Loucy (cell line): ENCODE data around the gene ACTRT3.

ENCODE experiments used
- H2AFZ ChIP-seq: fragments of 200-600 bp; sonication (generic); 2 replicates; pipeline ENCODE4 v1.6.0; 2016; ENCODE audit warnings: antibody characterized with exemption, mild to moderate bottlenecking, low read length, moderate library complexity
- H3F3A ChIP-seq: fragments of 200-600 bp; 2 replicates; pipeline ENCODE4 v1.6.0; 2016; ENCODE audit warnings: antibody characterized with exemption, low read depth, mild to moderate bottlenecking
- H3K27me3 ChIP-seq: fragments of 200-600 bp; sonication (generic); 2 replicates; pipeline ENCODE4 v1.6.1; 2014; ENCODE audit warnings: low read length, mild to moderate bottlenecking; ENCODE audit not compliant: insufficient read depth, poor library complexity, severe bottlenecking
- H3K36me3 ChIP-seq: fragments of 200-600 bp; sonication (generic); 2 replicates; pipeline ENCODE4 v1.6.1; 2016; ENCODE audit warnings: low read length; ENCODE audit not compliant: insufficient read depth
- H3K4me1 ChIP-seq: fragments of 200-600 bp; sonication (generic); 2 replicates; pipeline ENCODE4 v1.5.1; 2014; ENCODE audit warnings: low read length, mild to moderate bottlenecking; ENCODE audit not compliant: insufficient read depth, poor library complexity, severe bottlenecking
- H3K4me2 ChIP-seq: fragments of 200-600 bp; sonication (generic); 2 replicates; pipeline ENCODE4 v1.6.0; 2014; ENCODE audit warnings: antibody characterized with exemption, low read length, low read depth, mild to moderate bottlenecking; ENCODE audit not compliant: poor library complexity, severe bottlenecking
- H3K4me3 ChIP-seq: fragments of 200-600 bp; sonication (generic); 2 replicates; pipeline ENCODE4 v1.5.1; 2014; ENCODE audit warnings: low read length, mild to moderate bottlenecking, mixed read lengths; ENCODE audit not compliant: poor library complexity, severe bottlenecking
- H3K79me2 ChIP-seq: fragments of 200-600 bp; sonication (generic); 2 replicates; pipeline ENCODE4 v1.6.1; 2014; ENCODE audit warnings: low read length; ENCODE audit not compliant: insufficient read depth
- H3K9ac ChIP-seq: fragments of 200-600 bp; sonication (generic); 2 replicates; pipeline ENCODE4 v1.6.0; 2014; ENCODE audit warnings: mild to moderate bottlenecking, low read depth, low read length, moderate library complexity; ENCODE audit not compliant: poor library complexity, severe bottlenecking
- H3K9me2 ChIP-seq: fragments of 200-600 bp; sonication (generic); replicated peaks from 2 replicates; pipeline ENCODE4 v1.6.1; 2016; ENCODE audit warnings: low read depth, low read length, mixed read lengths
- H3K9me3 ChIP-seq: fragments of 200-600 bp; sonication (generic); 2 replicates; pipeline ENCODE4 v1.6.1; 2014; ENCODE audit warnings: mild to moderate bottlenecking, antibody characterized with exemption, low read length, low read depth; ENCODE audit not compliant: insufficient read depth
- H4K20me1 ChIP-seq: fragments of 200-600 bp; sonication (generic); 2 replicates; pipeline ENCODE4 v1.6.0; 2014; ENCODE audit warnings: antibody characterized with exemption, low read length, mild to moderate bottlenecking; ENCODE audit not compliant: insufficient read depth, poor library complexity, severe bottlenecking
- EZH2phosphoT487 ChIP-seq: fragments of 200-600 bp; IDR thresholded peaks from 2 replicates; pipeline ENCODE4 v1.6.1; 2018; ENCODE audit warnings: antibody characterized with exemption, mild to moderate bottlenecking, moderate library complexity, borderline replicate concordance
- TF ChIP-seq, protein P1 (sequence below): fragments of 200-600 bp; sonication (generic); conservative IDR thresholded peaks from 2 replicates; pipeline ENCODE4 v1.5.1; 2014; ENCODE audit warnings: mild to moderate bottlenecking, antibody characterized with exemption, low read length

The ACTRT3 gene

DNA sequence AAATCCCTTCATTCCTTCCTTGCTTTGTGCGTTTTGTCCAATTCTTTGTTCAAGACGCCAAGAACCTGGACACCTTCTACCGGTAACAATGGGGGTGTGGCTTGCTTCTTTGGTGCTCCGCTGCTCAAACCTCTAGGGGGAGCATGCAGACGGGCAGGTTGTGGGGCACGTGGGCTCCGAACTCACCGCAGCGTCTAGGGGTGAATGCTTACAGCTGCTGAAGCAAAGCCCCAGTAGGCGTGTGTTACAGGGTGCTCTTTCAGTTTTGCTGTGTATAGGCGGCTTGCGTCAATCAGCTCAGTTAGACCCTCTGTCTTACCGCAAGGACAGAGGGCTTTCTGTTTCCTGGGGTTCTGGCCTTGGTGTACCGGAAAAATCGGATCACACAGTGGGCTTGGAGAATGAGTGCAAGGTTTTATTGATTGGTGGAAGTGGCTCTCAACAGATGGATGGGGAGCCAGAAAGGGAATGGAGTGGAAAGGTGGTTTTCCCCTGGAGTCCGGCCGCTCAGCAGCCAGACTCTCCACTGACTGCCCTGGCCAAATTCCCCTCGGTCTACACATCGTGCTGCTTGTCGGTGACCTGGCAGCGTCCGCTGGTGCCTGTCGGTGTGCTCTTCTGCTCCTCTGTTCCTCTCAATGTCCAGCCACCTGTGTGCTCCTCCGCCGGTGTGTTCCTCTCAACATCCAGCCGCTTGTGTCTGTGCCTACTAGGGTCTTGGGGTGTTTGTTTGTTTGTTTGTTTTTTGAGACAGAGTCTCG is 44.6 kb upstream of the ACTRT3 start:
- Histone ChIP-seq H3K4me3 (peak overlapping the region; percentile 81), H3K9ac (peak overlapping the region; percentile 82), H3K27me3 (no peaks in the 10 kb centered on the region), H3K36me3 (no peaks in the 10 kb centered on the region), H3K9me2 (no peaks in the 10 kb centered on the region), H3K4me1 (peaks cover 31% of the 10 kb centered on the region), H3F3A (no peaks in the 10 kb centered on the region), H3K79me2 (peaks cover 18% of the 10 kb centered on the region), H3K9me3 (no peaks in the 10 kb centered on the region), H2AFZ (peak overlapping the region; percentile 87), H3K4me2 (peak overlapping the region; percentile 92), H4K20me1 (no peaks in the 10 kb centered on the region)
- TF ChIP-seq EZH2phosphoT487, result no peak
- TF ChIP-seq, protein P1, sequence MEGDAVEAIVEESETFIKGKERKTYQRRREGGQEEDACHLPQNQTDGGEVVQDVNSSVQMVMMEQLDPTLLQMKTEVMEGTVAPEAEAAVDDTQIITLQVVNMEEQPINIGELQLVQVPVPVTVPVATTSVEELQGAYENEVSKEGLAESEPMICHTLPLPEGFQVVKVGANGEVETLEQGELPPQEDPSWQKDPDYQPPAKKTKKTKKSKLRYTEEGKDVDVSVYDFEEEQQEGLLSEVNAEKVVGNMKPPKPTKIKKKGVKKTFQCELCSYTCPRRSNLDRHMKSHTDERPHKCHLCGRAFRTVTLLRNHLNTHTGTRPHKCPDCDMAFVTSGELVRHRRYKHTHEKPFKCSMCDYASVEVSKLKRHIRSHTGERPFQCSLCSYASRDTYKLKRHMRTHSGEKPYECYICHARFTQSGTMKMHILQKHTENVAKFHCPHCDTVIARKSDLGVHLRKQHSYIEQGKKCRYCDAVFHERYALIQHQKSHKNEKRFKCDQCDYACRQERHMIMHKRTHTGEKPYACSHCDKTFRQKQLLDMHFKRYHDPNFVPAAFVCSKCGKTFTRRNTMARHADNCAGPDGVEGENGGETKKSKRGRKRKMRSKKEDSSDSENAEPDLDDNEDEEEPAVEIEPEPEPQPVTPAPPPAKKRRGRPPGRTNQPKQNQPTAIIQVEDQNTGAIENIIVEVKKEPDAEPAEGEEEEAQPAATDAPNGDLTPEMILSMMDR, result peak; percentile 74

DNA sequence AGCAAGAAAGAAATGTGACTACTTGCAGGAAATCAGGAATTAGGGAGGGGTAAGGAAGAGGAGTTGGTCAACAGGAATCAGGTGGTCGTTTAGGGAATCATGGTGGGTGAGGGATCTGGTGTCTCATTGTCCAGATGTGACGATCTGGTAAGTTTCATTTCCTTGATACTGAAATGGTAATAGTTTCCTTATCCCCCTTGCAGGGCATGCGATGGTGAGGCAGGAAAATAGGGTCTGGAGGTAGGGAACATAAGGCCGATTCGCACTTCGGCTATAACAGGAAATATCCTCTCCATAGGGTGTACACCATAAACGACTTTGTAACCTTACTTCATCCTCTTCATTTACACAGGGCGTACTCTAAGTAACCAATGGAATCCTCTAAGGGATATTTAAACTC is 43.9 kb upstream of the ACTRT3 start:
- Histone ChIP-seq H3K9me2 (no peaks in the 10 kb centered on the region), H3K4me3 (peak overlapping the region; percentile 81), H3K4me1 (peaks cover 37% of the 10 kb centered on the region), H4K20me1 (no peaks in the 10 kb centered on the region), H3K36me3 (no peaks in the 10 kb centered on the region), H3K9ac (peak overlapping the region; percentile 82), H2AFZ (peak overlapping the region; percentile 87), H3K27me3 (no peaks in the 10 kb centered on the region), H3K79me2 (peaks cover 18% of the 10 kb centered on the region), H3K9me3 (no peaks in the 10 kb centered on the region), H3K4me2 (peak overlapping the region; percentile 92), H3F3A (no peaks in the 10 kb centered on the region)
- TF ChIP-seq, protein P1, result no peak
- TF ChIP-seq EZH2phosphoT487, result no peak

DNA sequence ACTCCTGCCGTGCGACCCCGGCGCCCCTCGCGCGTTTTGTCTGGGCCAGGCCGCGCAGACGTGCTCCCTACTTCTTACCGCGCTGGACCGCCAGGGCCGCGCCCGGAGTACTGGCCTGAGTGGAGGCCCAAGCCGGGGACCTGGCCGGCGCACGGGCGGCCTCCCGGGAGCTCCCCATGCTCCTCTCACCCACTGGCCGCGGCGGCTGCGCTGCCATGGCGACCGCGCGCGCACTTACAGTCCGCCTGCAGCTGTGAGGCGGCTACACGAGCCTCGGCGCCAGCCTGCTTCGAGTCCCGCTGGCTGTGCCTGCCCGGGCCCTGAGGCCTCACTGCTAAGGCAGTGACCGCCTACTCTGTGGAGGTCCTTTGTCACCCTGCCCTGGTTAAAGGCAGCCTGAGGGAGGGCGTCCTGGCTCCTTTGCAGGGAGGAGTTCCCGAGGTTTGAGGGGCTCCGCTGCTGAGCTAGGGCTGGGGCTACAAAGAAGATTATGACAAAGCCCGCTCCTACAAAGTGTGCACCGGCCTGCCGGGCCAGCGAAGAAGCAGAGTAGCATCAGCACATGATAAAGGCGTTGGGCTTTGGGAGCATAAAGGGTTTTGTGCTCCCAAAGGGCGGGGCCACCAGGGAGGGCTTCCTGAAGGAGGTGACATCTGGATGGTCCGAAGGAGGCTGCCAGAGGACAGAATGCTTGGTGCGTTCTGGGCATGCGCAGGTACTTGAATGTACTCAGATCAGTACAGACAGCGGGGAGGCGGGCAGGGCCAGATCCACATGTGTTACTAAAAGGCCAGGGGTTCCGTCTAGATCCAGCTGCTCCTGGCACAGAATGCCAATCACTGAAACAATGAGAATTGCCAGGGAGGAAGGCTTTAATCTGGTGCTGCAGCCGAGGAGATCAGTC is 43.2 kb upstream of the ACTRT3 start, which contains the start of the genes LRRC34 and LRRIQ4:
Gene LRRC34, minus strand, starts transcription at position 573 of the 904 bp plus-strand sequence. Its CDS starts 356 bp downstream, at position 217.
Gene LRRIQ4, plus strand, starts transcription at position 539 of the 904 bp plus-strand sequence. CDS start 9,052 bp downstream, outside the sequence.
- Histone ChIP-seq H3K9me3 (no peaks in the 10 kb centered on the region), H3K4me3 (peak within 1 kb of the TSS; percentile 81), H3K79me2 (peaks cover 18% of the 10 kb centered on the region), H4K20me1 (no peaks in the 10 kb centered on the region), H3F3A (no peaks in the 10 kb centered on the region), H3K4me1 (peaks cover 37% of the 10 kb centered on the region), H3K4me2 (peak within 1 kb of the TSS; percentile 92), H2AFZ (peak within 1 kb of the TSS; percentile 87), H3K9me2 (no peaks in the 10 kb centered on the region), H3K27me3 (no peaks in the 10 kb centered on the region), H3K36me3 (no peaks in the 10 kb centered on the region), H3K9ac (peak within 1 kb of the TSS; percentile 82)
- TF ChIP-seq, protein P1, result no peak
- no peak for TF ChIP-seq EZH2phosphoT487
